Lower leg skin (tissue), 3 donors: ENCODE data around the gene PSMC2.

Source experiments
- CTCF ChIP-seq, 3 donors: fragments of 450-650 bp; IDR thresholded peaks; one replicate each; pipeline ENCODE4 v1.5.1; 2016; ENCODE audit warnings: antibody characterized with exemption in 3 of 3, mild to moderate bottlenecking in 3 of 3, moderate library complexity in 2 of 3
- POLR2A ChIP-seq, 2 donors: fragments of 450-650 bp; IDR thresholded peaks; one replicate each; pipeline ENCODE4 v1.6.1; 2016 to 2017; ENCODE audit warnings: antibody characterized with exemption in 2 of 2, mild to moderate bottlenecking in 1 of 2, moderate library complexity in 1 of 2

DNA sequence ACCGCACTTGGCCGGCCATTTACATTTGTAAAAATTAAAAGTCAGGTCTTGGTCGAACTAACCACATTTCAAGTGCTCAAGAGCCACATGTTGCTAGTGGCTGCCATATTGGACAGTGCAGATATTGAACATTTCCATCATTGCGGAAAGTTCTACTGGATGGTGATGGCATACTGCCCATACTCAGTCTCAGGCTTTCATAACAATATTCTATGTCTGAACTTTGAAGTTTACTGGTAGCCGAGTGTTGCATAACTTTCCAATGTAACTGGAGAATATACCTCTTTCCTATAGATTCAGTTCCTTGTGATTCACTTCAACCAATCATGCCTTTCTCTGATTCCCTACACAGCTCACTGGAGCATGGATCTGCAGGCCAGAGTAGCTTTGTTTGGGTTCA, 43.7 kb downstream of the PSMC2 start:
- TF ChIP-seq POLR2A (IDR thresholded peaks at IDR 0.05): no peak
- TF ChIP-seq CTCF (IDR thresholded peaks at IDR 0.05): no peak
